ENCODE data around the gene NPIPA3. TPM values are rescaled to one million over a fixed set of nuclear protein-coding genes. Genes with fewer than 3 reads are reported as not detected.
A peak's percentile ranks its signal among the peaks of the same experiment; 100 is the strongest.
"Not testable (repeated sequence)": the region's sequence is repeated elsewhere in the genome, so short reads cannot be mapped to it uniquely, and the experiment has no call there.

NPIPA3 gene
- 0.74 TPM in 1 of 2 replicates, not detected in the other for total RNA-seq (2014; rRNA removed; shearing (Covaris generic); ENCODE audit: low replicate concordance)

GRCh38 chr16:14703156-14704011 lies at the start of gene NPIPA3:
Gene NPIPA3, plus strand, starts transcription at chr16:14703411. Its CDS starts 5,533 bp downstream, at chr16:14708944.
- DNase-seq (ENCODE audit: low read depth); in situ Hi-C loops (cut with HindIII; ENCODE audit: low pct_unique_long_range_greater_than_20kb, low sequenced_read_pairs): not testable (repeated sequence)

- DNase-seq (ENCODE audit: low read depth): peak; percentile 91
- in situ Hi-C loops (cut with HindIII; ENCODE audit: low pct_unique_long_range_greater_than_20kb, low sequenced_read_pairs): no loop called here
These were observed 45.1 kb upstream of the NPIPA3 start for GRCh38 chr16:14658063-14658462.

GRCh38 chr16:14667347-14668266 lies 35.6 kb upstream of the NPIPA3 start:
- in situ Hi-C loops (cut with HindIII; ENCODE audit: low pct_unique_long_range_greater_than_20kb, low sequenced_read_pairs): no loop called here

GRCh38 chr16:14668556-14669223 lies 34.5 kb upstream of the NPIPA3 start:
- DNase-seq (ENCODE audit: low read depth): no peak
- in situ Hi-C loops (cut with HindIII; ENCODE audit: low pct_unique_long_range_greater_than_20kb, low sequenced_read_pairs): no loop called here

More at GRCh38 chr16:14667347-14668266, 35.6 kb upstream of the NPIPA3 start:
- no peak for DNase-seq (ENCODE audit: low read depth)

GRCh38 chr16:14669776-14670175 lies 33.4 kb upstream of the NPIPA3 start:
- in situ Hi-C loops (cut with HindIII; ENCODE audit: low pct_unique_long_range_greater_than_20kb, low sequenced_read_pairs): no loop called here
- no peak for DNase-seq (ENCODE audit: low read depth)

GRCh38 chr16:14672403-14672971 lies 30.7 kb upstream of the NPIPA3 start:
- DNase-seq (ENCODE audit: low read depth): peak; percentile 46
- in situ Hi-C loops (cut with HindIII; ENCODE audit: low pct_unique_long_range_greater_than_20kb, low sequenced_read_pairs): no loop called here

- no peak for DNase-seq (ENCODE audit: low read depth)
- in situ Hi-C loops (cut with HindIII; ENCODE audit: low pct_unique_long_range_greater_than_20kb, low sequenced_read_pairs): no loop called here
These were observed 26.6 kb upstream of the NPIPA3 start for GRCh38 chr16:14676633-14677032.

- in situ Hi-C loops (cut with HindIII; ENCODE audit: low pct_unique_long_range_greater_than_20kb, low sequenced_read_pairs): no loop called here
- DNase-seq (ENCODE audit: low read depth): no peak
These were observed 25.6 kb upstream of the NPIPA3 start for GRCh38 chr16:14677627-14678026.

GRCh38 chr16:14678748-14679497 lies 24.3 kb upstream of the NPIPA3 start:
- DNase-seq (ENCODE audit: low read depth): no peak
- in situ Hi-C loops (cut with HindIII; ENCODE audit: low pct_unique_long_range_greater_than_20kb, low sequenced_read_pairs): no loop called here

GRCh38 chr16:14680396-14680795 lies 22.8 kb upstream of the NPIPA3 start:
- in situ Hi-C loops (cut with HindIII; ENCODE audit: low pct_unique_long_range_greater_than_20kb, low sequenced_read_pairs); DNase-seq (ENCODE audit: low read depth): not testable (repeated sequence)

- no peak for DNase-seq (ENCODE audit: low read depth)
- in situ Hi-C loops (cut with HindIII; ENCODE audit: low pct_unique_long_range_greater_than_20kb, low sequenced_read_pairs): no loop called here
These were observed 22.1 kb upstream of the NPIPA3 start for GRCh38 chr16:14681115-14681514.

GRCh38 chr16:14682121-14682520 lies 21.1 kb upstream of the NPIPA3 start:
- in situ Hi-C loops (cut with HindIII; ENCODE audit: low pct_unique_long_range_greater_than_20kb, low sequenced_read_pairs): no loop called here
- no peak for DNase-seq (ENCODE audit: low read depth)

GRCh38 chr16:14685870-14686793 lies 17.1 kb upstream of the NPIPA3 start:
- in situ Hi-C loops (cut with HindIII; ENCODE audit: low pct_unique_long_range_greater_than_20kb, low sequenced_read_pairs); DNase-seq (ENCODE audit: low read depth): not testable (repeated sequence)

GRCh38 chr16:14694129-14694528 lies 9.1 kb upstream of the NPIPA3 start, which contains the start of gene PLA2G10:
Gene PLA2G10, minus strand, starts transcription at chr16:14694308. Its CDS starts 79 bp downstream, at chr16:14694229.
- DNase-seq (ENCODE audit: low read depth); in situ Hi-C loops (cut with HindIII; ENCODE audit: low pct_unique_long_range_greater_than_20kb, low sequenced_read_pairs): not testable (repeated sequence)

GRCh38 chr16:14701859-14702258 lies 1.4 kb upstream of the NPIPA3 start:
- DNase-seq (ENCODE audit: low read depth); in situ Hi-C loops (cut with HindIII; ENCODE audit: low pct_unique_long_range_greater_than_20kb, low sequenced_read_pairs): not testable (repeated sequence)

- in situ Hi-C loops (cut with HindIII; ENCODE audit: low pct_unique_long_range_greater_than_20kb, low sequenced_read_pairs); DNase-seq (ENCODE audit: low read depth): not testable (repeated sequence)
These were observed 539 bp upstream of the NPIPA3 start for GRCh38 chr16:14702672-14703071.
